K562 treated with DMSO at 1 percent for 48 hours (cell line): ENCODE measurements around the gene AMY2B. TPM values are rescaled to one million over a fixed set of nuclear protein-coding genes. Genes with fewer than 3 reads are reported as not detected.

ENCODE experiments used
- total RNA-seq: library from RNA; unstranded; fragments of 300-600 nt; gene quantifications from 2 replicates; pipeline ENCODE4 v1.2.3, GENCODE V29; 2022; ENCODE audit warnings: low replicate concordance; ENCODE audit errors: extremely low read depth

AMY2B gene
- not detected in 2 replicates for total RNA-seq

DNA sequence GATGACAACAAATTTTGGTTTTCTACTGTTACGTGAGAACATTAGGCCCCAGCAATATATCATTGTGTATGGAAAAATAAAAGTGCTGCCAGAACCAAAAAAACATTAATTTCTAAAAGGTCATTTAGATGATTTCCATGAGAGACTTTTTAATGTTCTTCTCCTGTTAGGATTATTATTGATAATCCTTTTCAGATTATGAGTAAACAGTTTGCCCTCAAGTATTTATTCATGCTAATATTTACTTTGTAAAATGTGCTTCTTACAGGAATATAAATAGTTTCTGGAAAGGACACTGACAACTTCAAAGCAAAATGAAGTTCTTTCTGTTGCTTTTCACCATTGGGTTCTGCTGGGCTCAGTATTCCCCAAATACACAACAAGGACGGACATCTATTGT lies at the start of gene AMY2B:
AMY2B (plus strand) TSS at position 301 of the 400 bp plus-strand sequence; CDS start at position 315, 14 bp downstream.

DNA sequence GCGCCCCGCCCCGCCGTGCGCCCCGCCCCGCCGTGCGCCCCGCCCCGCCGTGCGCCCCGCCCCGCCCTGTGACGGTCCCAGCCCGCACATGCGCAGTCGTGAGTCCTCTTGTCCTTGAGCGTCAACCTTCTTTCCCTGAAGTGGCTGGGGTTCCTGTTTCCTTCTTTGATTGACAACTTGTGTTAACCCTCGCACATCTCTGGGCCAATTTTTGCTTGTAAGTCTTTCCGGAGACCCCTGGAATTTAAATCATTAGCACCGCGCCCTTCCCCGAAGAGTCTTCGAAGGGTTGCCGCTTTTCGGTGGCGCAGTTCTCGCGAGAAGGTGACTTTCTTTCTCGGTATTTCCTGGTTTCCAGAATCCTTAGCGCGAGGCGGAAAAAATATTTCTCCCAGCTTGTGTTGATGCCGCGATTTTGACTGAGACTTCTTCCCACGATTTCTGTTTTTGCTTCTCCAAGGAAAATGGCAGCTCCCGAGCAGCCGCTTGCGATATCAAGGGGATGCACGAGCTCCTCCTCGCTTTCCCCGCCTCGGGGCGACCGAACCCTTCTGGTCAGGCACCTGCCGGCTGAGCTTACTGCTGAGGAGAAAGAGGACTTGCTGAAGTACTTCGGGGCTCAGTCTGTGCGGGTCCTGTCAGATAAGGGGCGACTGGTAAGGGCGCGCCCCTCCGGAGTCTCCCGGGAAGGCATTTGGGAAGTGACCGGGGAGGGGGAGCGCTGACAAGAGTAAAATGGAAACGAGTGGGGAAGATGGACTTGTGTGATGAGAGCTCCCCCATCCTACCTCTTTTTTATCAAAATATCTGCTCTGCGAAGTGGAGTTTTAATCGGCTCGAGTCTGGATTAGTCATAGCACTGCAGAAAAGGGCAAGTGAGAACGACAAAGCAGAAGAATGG lies 45.5 kb upstream of the AMY2B start, which contains the start of gene RNPC3:
RNPC3 (plus strand) TSS at position 93 of the 901 bp plus-strand sequence; CDS start at position 465, 372 bp downstream.

DNA sequence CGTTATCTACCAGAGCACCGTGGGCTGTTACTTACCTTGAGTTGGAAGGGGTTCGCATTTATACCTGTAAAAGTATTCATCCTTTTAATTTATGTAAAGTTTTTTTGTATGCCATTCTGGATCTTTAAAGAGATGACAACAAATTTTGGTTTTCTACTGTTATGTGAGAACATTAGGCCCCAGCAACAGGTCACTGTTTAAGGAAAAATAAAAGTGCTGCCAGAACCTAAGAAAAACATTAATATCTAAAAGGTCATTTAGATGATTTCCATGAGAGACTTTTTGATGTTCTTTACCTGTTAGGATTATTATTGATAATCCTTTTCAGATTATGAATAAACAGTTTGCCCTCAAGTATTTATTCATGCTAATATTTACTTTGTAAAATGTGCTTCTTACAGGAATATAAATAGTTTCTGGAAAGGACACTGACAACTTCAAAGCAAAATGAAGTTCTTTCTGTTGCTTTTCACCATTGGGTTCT lies 45.6 kb downstream of the AMY2B start, which contains the start of gene AMY2A:
AMY2A (plus strand) TSS at position 434 of the 484 bp plus-strand sequence; CDS start at position 448, 14 bp downstream.

Other genes starting within 250 kb of the AMY2B start
- not detected in 2 replicates for gene RNPC3, start 45.9 kb upstream of the AMY2B start, total RNA-seq
- not detected in 2 replicates for gene AMY2A, start 45.8 kb downstream of the AMY2B start, total RNA-seq
- gene AMY1A, start 84.2 kb downstream of the AMY2B start, total RNA-seq: not detected in 2 replicates
- not detected in 2 replicates for gene AMY1B, start 124.6 kb downstream of the AMY2B start, total RNA-seq
- not detected in 2 replicates for gene AMY1C, start 178.3 kb downstream of the AMY2B start, total RNA-seq